ENCODE measurements around the gene RBM39. TPM values are rescaled to one million over a fixed set of nuclear protein-coding genes. Genes with fewer than 3 reads are reported as not detected.
"Not testable (repeated sequence)": the region's sequence is repeated elsewhere in the genome, so short reads cannot be mapped to it uniquely, and the experiment has no call there.

Gene RBM39
- total and polyA plus RNA-seq, 9 of the 15 experiments (the other 6 are each of a cell fraction or from before 2014, with no cell fraction given) = 143 to 319 (median 228) TPM

DNA sequence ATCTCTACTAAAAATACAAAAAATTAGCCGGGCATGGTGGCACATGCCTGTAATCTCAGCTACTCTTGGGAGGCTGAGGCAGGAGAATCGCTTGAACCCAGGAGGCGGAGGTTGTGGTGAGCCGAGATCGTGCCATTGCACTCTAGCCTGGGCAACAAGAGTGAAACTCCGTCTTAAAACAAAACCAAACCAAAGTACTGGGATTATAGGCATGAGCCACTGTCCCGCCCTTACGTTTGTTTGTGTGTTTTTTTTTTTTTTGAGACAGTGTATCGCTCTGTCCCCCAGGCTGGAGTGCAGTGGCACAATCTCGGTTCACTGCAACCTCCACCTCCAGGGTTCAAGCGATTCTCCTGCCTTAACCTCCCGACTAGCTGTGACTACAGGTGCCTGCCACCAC is 41.8 kb upstream of the RBM39 start:
- H3K4me1 ChIP-seq (replicated peaks in 1 of 2; ENCODE audit: control insufficient read depth in 2 of 2, insufficient read depth in 2 of 2, low read length in 2 of 2); BruUV-seq (replicated peaks); H3K9me3 ChIP-seq (replicated peaks; ENCODE audit: control insufficient read depth, insufficient read depth, low read depth, low read length); H2AFZ ChIP-seq (ENCODE audit: low read depth, low read length); H3K9me1 ChIP-seq (ENCODE audit: control insufficient read depth, insufficient read depth, low read length); FAIRE-seq; H3K4me3 ChIP-seq; ATAC-seq; H4K20me1 ChIP-seq (replicated peaks; ENCODE audit: control insufficient read depth, insufficient read depth, low read length); H3K27me3 ChIP-seq (ENCODE audit: control insufficient read depth in 2 of 2, insufficient read depth in 2 of 2, low read length in 2 of 2); H3K4me2 ChIP-seq (ENCODE audit: insufficient read depth, low read length); in situ Hi-C loops (cut with MboI); POLR2A ChIA-PET; intact Hi-C loops (cut with micrococcal nuclease); CTCF ChIA-PET (ENCODE audit: low intra/inter-chr PET ratio); H3K9ac ChIP-seq (ENCODE audit: insufficient read depth in 1 of 2, low read depth in 2 of 2, low read length in 2 of 2); H3K27ac ChIP-seq (ENCODE audit: extremely low read depth, low read depth, low read length); DNase-seq (ENCODE audit: extremely low read depth in 1 of 4, low spot score in 3 of 4): not testable (repeated sequence)
- Histone ChIP-seq H3K36me3 (ENCODE audit: control insufficient read depth, insufficient read depth, low read length) (peaks cover 30% of the 10 kb centered on the region), H3K79me2 (ENCODE audit: control insufficient read depth, insufficient read depth, low read length) (peaks cover 37% of the 10 kb centered on the region)
- WGBS (ENCODE audit: insufficient coverage, low coverage, missing lambda C conversion rate) = 94% methylated on average over 11 of the region's 12 CpGs

DNA sequence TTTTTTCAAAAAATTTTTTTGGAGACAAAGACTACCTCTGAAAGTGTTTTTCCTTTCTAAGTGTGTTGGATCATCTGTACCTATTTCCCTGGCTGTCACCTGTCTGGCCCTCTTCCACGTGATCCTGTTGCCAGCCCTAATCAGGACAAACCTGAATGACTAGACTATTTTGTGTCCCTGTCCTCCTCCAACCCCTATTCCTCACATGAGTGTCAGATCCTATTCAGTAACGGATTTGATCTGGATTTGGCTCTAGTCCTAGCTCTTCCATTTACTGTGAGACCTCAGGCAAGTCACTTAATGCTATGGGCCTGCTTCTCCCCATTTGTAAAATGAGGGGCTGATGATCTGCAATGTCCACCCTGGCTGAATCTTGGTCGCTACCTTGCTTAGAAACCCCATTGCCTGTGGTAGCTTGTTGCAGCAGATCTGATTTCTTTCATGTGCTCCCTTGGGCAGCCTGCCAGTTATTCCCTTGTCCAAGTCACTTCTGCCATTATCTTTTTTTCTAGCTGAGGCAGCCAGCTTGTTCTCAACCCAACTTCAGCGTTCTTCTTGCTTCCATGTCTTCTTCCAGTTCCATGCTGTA is 34.5 kb upstream of the RBM39 start:
- intact Hi-C loops (cut with micrococcal nuclease) = loop anchor here (10.0 kb wide), 1 partner anchor 128 kb away; no protein-coding TSS in a partner anchor
- Histone ChIP-seq H3K36me3 (ENCODE audit: control insufficient read depth, insufficient read depth, low read length) (peaks cover 36% of the 10 kb centered on the region; the same call in 2 of the 3 replicates), H3K27me3 (ENCODE audit: control insufficient read depth in 2 of 2, insufficient read depth in 2 of 2, low read length in 2 of 2) (no peaks in the 10 kb centered on the region), H3K79me2 (ENCODE audit: control insufficient read depth, insufficient read depth, low read length) (peaks cover 83% of the 10 kb centered on the region), H3K4me1 (replicated peaks in 1 of 2; ENCODE audit: control insufficient read depth in 2 of 2, insufficient read depth in 2 of 2, low read length in 2 of 2) (peaks cover 26 to 33% of the 10 kb centered on the region in 2 experiments), H3K4me2 (ENCODE audit: insufficient read depth, low read length) (peak overlapping the region; percentile 38), H3K9ac (ENCODE audit: insufficient read depth in 1 of 2, low read depth in 2 of 2, low read length in 2 of 2) (peak overlapping the region; percentile 2 to 21; a peak in 1 of 4 replicates), H2AFZ (ENCODE audit: low read depth, low read length) (no peak overlapping the region), H4K20me1 (replicated peaks; ENCODE audit: control insufficient read depth, insufficient read depth, low read length) (peaks cover 13% of the 10 kb centered on the region), H3K9me3 (replicated peaks; ENCODE audit: control insufficient read depth, insufficient read depth, low read depth, low read length) (no peaks in the 10 kb centered on the region), H3K27ac (ENCODE audit: extremely low read depth, low read depth, low read length) (peak overlapping the region; percentile 46; the same call in 2 of the 3 replicates), H3K9me1 (ENCODE audit: control insufficient read depth, insufficient read depth, low read length) (no peaks in the 10 kb centered on the region), H3K4me3 (no peak overlapping the region)
- ChIA-PET CTCF (ENCODE audit: low intra/inter-chr PET ratio) (no interaction called here), POLR2A (interaction anchor here (1.0 to 4.0 kb wide), 6 partner anchors 10 to 70 kb away, joined by 3 to 28 read pairs (median 4); partner anchors contain the start of gene RBM39)
- WGBS (ENCODE audit: insufficient coverage, low coverage, missing lambda C conversion rate) = 1% methylated on average over 4 of the region's 4 CpGs
- ATAC-seq (peak; percentile 4; the same call in 1 of the 3 replicates), DNase-seq (ENCODE audit: extremely low read depth in 1 of 4, low spot score in 3 of 4) (peak in 3 of 4 experiments; percentile 17 to 87 (median 59)), FAIRE-seq (peak; percentile 77)
- no TSS peak for BruUV-seq (replicated peaks)
- in situ Hi-C loops (cut with MboI) = no loop called here
- TF ChIP-seq SAFB2 (IDR thresholded peaks at IDR 0.05; ENCODE audit: borderline replicate concordance, low read depth, low read length, severe bottlenecking) (no peak), EHMT2 (IDR thresholded peaks at IDR 0.05) (peak; percentile 87), NR4A1 (CRISPR knock-in tag; IDR thresholded peaks at IDR 0.05) (no peak), NR4A1 (tag; IDR thresholded peaks at IDR 0.05) (no peak), CCNT2 (IDR thresholded peaks at IDR 0.05; ENCODE audit: borderline replicate concordance, extremely low read depth, insufficient read length, low read depth, low read length) (no peak), NFE2L1 (tag; IDR thresholded peaks at IDR 0.05; ENCODE audit: borderline replicate concordance, low read depth) (peak; percentile 16; the same call in 1 of the 2 replicates), ZNF175 (CRISPR knock-in tag; IDR thresholded peaks at IDR 0.05; ENCODE audit: low read depth) (no peak), MCM5 (IDR thresholded peaks at IDR 0.05; ENCODE audit: low read depth) (no peak)
- TF ChIP-seq, protein P1, sequence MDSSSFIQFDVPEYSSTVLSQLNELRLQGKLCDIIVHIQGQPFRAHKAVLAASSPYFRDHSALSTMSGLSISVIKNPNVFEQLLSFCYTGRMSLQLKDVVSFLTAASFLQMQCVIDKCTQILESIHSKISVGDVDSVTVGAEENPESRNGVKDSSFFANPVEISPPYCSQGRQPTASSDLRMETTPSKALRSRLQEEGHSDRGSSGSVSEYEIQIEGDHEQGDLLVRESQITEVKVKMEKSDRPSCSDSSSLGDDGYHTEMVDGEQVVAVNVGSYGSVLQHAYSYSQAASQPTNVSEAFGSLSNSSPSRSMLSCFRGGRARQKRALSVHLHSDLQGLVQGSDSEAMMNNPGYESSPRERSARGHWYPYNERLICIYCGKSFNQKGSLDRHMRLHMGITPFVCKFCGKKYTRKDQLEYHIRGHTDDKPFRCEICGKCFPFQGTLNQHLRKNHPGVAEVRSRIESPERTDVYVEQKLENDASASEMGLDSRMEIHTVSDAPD (CRISPR knock-in tag; IDR thresholded peaks at IDR 0.05) = no peak
- TF ChIP-seq, protein P2, sequence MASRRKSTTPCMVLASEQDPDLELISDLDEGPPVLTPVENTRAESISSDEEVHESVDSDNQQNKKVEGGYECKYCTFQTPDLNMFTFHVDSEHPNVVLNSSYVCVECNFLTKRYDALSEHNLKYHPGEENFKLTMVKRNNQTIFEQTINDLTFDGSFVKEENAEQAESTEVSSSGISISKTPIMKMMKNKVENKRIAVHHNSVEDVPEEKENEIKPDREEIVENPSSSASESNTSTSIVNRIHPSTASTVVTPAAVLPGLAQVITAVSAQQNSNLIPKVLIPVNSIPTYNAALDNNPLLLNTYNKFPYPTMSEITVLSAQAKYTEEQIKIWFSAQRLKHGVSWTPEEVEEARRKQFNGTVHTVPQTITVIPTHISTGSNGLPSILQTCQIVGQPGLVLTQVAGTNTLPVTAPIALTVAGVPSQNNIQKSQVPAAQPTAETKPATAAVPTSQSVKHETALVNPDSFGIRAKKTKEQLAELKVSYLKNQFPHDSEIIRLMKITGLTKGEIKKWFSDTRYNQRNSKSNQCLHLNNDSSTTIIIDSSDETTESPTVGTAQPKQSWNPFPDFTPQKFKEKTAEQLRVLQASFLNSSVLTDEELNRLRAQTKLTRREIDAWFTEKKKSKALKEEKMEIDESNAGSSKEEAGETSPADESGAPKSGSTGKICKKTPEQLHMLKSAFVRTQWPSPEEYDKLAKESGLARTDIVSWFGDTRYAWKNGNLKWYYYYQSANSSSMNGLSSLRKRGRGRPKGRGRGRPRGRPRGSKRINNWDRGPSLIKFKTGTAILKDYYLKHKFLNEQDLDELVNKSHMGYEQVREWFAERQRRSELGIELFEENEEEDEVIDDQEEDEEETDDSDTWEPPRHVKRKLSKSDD (conservative IDR thresholded peaks at IDR 0.05; ENCODE audit: low read length) = no peak
